HepG2 (cell line): ENCODE results near the gene MRPL58. TPM values are rescaled to one million over a fixed set of nuclear protein-coding genes. Genes with fewer than 3 reads are reported as not detected.

Source experiments
- ATAC-seq: fragments of 200-7000 bp; cut with Tn5 transposase; 3 replicates; pipeline ENCODE4 v1.9.1; 2020; ENCODE audit warnings: mild to moderate bottlenecking, moderate library complexity
- BruUV-seq: library from RNA; stranded (reverse); fragments of 400-500 nt; replicated peaks from 2 replicates; lab custom pipeline; 2021; lab: Mats Ljungman, UMichigan
- CTCF ChIA-PET: fragments of 300-600 bp; formaldehyde crosslinking; extraction: SDS; loops from one replicate; lab custom pipeline; 2021; ENCODE audit warnings: low total read pairs, inconsistent platforms, low intra/inter-chr PET ratio; lab: Yijun Ruan, JAX
- POLR2A ChIA-PET: fragments of 350-600 bp; sonication (Branson Sonifier 250); formaldehyde crosslinking; loops from one replicate; lab custom pipeline; 2020; ENCODE audit warnings: antibody characterized with exemption, inconsistent platforms; lab: Yijun Ruan, JAX
- DNase-seq: peaks from one replicate; pipeline ENCODE4 v3.0.0-alpha.2; 2015; ENCODE audit warnings: low spot score
- FAIRE-seq: peaks from 3 replicates; lab custom pipeline; 2011; peaks lifted over from hg19 to GRCh38; lab: Jason Lieb, UNC
- H2AFZ ChIP-seq: one replicate; pipeline ENCODE4 v1.6.1; 2011; ENCODE audit warnings: low read length, inconsistent platforms
- H3K27ac ChIP-seq: fragments of 300-600 bp; 3 replicates; pipeline ENCODE4 v1.8.0; 2011; ENCODE audit warnings: mixed run types, mild to moderate bottlenecking, mixed read lengths, low read length, inconsistent platforms; ENCODE audit not compliant: insufficient read depth; ENCODE audit errors: extremely low read length
- H3K27me3 ChIP-seq, 2 experiments: fragments of 200-600 bp in 1 of 2; 2 replicates in 1 of 2; 3 replicates in 1 of 2; pipeline versions ENCODE4 v1.6.0 to v1.8.0; 2011; ENCODE audit warnings: low read length in 2 of 2, mild to moderate bottlenecking in 2 of 2, moderate library complexity in 2 of 2, inconsistent platforms in 1 of 2; ENCODE audit not compliant: insufficient read depth in 2 of 2, control insufficient read depth in 1 of 2
- H3K36me3 ChIP-seq, 2 experiments: fragments of 200-600 bp in 1 of 2; replicated peaks in 1 of 2; 2 replicates in 1 of 2; 3 replicates in 1 of 2; pipeline versions ENCODE4 v1.5.1 to v1.8.0; 2011; ENCODE audit warnings: low read length in 2 of 2, inconsistent platforms in 1 of 2; ENCODE audit not compliant: insufficient read depth in 2 of 2, control insufficient read depth in 1 of 2
- H3K4me1 ChIP-seq: 2 replicates; pipeline ENCODE4 v1.5.1; 2012; ENCODE audit warnings: low read length, inconsistent platforms; ENCODE audit not compliant: insufficient read depth
- H3K4me2 ChIP-seq: 2 replicates; pipeline ENCODE4 v1.6.0; 2011; ENCODE audit warnings: low read depth, low read length, inconsistent platforms
- H3K4me3 ChIP-seq, 3 experiments: fragments of 200-600 bp in 1 of 3; sonication (generic), shearing (Covaris generic) in 1 of 3; replicated peaks in 1 of 3; 2 replicates each; pipeline ENCODE4 v1.5.1; 2011 to 2016; ENCODE audit warnings: low read length in 3 of 3, inconsistent platforms in 2 of 3, low read depth in 2 of 3, mild to moderate bottlenecking in 2 of 3, control low read depth in 1 of 3, mixed read lengths in 1 of 3; ENCODE audit not compliant: insufficient read depth in 1 of 3
- H3K79me2 ChIP-seq: one replicate; pipeline ENCODE4 v1.6.1; 2011; ENCODE audit warnings: low read length, inconsistent platforms; ENCODE audit not compliant: insufficient read depth
- H3K9ac ChIP-seq: 2 replicates; pipeline ENCODE4 v1.6.0; 2011; ENCODE audit warnings: mild to moderate bottlenecking, low read depth, low read length, inconsistent platforms; ENCODE audit not compliant: insufficient read depth
- H3K9me3 ChIP-seq: 2 replicates; pipeline ENCODE4 v1.5.1; 2012; ENCODE audit warnings: mild to moderate bottlenecking, low read length
- H4K20me1 ChIP-seq: 2 replicates; pipeline ENCODE4 v1.6.0; 2011; ENCODE audit warnings: inconsistent platforms, mild to moderate bottlenecking, low read length, moderate library complexity; ENCODE audit not compliant: insufficient read depth
- HIVEP1 ChIP-seq: sonication (generic); formaldehyde crosslinking; IDR thresholded peaks from 2 replicates; pipeline ENCODE4 v1.4.0; 2020; ENCODE audit warnings: mild to moderate bottlenecking, missing genetic modification reagents
- HMGA1 ChIP-seq: sonication (generic); formaldehyde crosslinking; conservative IDR thresholded peaks from 2 replicates; pipeline ENCODE4 v1.4.0; 2020; ENCODE audit warnings: missing genetic modification reagents
- HOXA5 ChIP-seq: sonication (generic); formaldehyde crosslinking; IDR thresholded peaks from 2 replicates; pipeline ENCODE4 v1.4.0; 2020; ENCODE audit warnings: missing genetic modification reagents
- KAT8 ChIP-seq: IDR thresholded peaks from 2 replicates; pipeline ENCODE4 v1.6.1; 2016; ENCODE audit warnings: missing genetic modification reagents, missing compliant biosample characterization
- KDM2A ChIP-seq: sonication (generic); formaldehyde crosslinking; IDR thresholded peaks from 2 replicates; pipeline ENCODE4 v1.4.0; 2020; ENCODE audit warnings: low read depth, missing genetic modification reagents, borderline replicate concordance
- NCOR1 ChIP-seq: fragments of 200-600 bp; sonication (generic); IDR thresholded peaks from 2 replicates; pipeline ENCODE4 v1.7.0; 2017; ENCODE audit warnings: antibody characterized with exemption, low read length, borderline replicate concordance
- RBAK ChIP-seq: sonication (generic); formaldehyde crosslinking; IDR thresholded peaks from 2 replicates; pipeline ENCODE4 v1.5.1; 2020; ENCODE audit warnings: mild to moderate bottlenecking, missing genetic modification reagents
- RBM39 ChIP-seq: fragments of 200-400 bp; formaldehyde crosslinking; IDR thresholded peaks from one replicate; pipeline ENCODE4 v1.6.1; 2018; ENCODE audit warnings: antibody characterized with exemption, mild to moderate bottlenecking, low read depth, low read length; ENCODE audit not compliant: poor library complexity, severe bottlenecking
- RFX3 ChIP-seq: IDR thresholded peaks from 2 replicates; pipeline ENCODE4 v1.6.1; 2016; ENCODE audit warnings: missing biosample characterization, missing genetic modification reagents
- RFX5 ChIP-seq: IDR thresholded peaks from 2 replicates; pipeline ENCODE4 v1.6.1; 2011; ENCODE audit warnings: low read depth, low read length, improper control_type of control experiment
- SNAPC2 ChIP-seq: sonication (generic); formaldehyde crosslinking; IDR thresholded peaks from 2 replicates; pipeline ENCODE4 v1.8.1; 2022; ENCODE audit warnings: mild to moderate bottlenecking, missing genetic modification reagents
- TEAD3 ChIP-seq: optimal IDR thresholded peaks from 2 replicates; pipeline ENCODE3; 2016; ENCODE audit warnings: borderline replicate concordance
- ZNF207 ChIP-seq: fragments of 450-650 bp; IDR thresholded peaks from 2 replicates; pipeline ENCODE4 v1.6.1; 2016; ENCODE audit warnings: antibody characterized with exemption, borderline replicate concordance
- ZNF235 ChIP-seq: sonication (generic); formaldehyde crosslinking; IDR thresholded peaks from 2 replicates; pipeline ENCODE4 v1.8.1; 2023; ENCODE audit warnings: mild to moderate bottlenecking, missing genetic modification reagents, borderline replicate concordance
- ZNF3 ChIP-seq: IDR thresholded peaks from 2 replicates; pipeline ENCODE4 v1.7.0; 2017; ENCODE audit warnings: inconsistent platforms
- ZNF430 ChIP-seq: sonication (generic); formaldehyde crosslinking; IDR thresholded peaks from 2 replicates; pipeline ENCODE4 v1.9.0; 2021; ENCODE audit warnings: mild to moderate bottlenecking, missing genetic modification reagents
- ZNF44 ChIP-seq: sonication (generic); formaldehyde crosslinking; IDR thresholded peaks from 2 replicates; pipeline ENCODE4 v1.5.1; 2020; ENCODE audit warnings: mild to moderate bottlenecking, missing genetic modification reagents
- ZNF616 ChIP-seq: sonication (generic); formaldehyde crosslinking; IDR thresholded peaks from 2 replicates; pipeline ENCODE4 v1.5.0; 2020; ENCODE audit warnings: low read depth, mild to moderate bottlenecking, missing genetic modification reagents
- ZNF749 ChIP-seq: sonication (generic); formaldehyde crosslinking; IDR thresholded peaks from 2 replicates; pipeline ENCODE4 v1.8.0; 2022; ENCODE audit warnings: mild to moderate bottlenecking, missing genetic modification reagents, moderate library complexity, borderline replicate concordance
- ZSCAN12 ChIP-seq: sonication (generic); formaldehyde crosslinking; IDR thresholded peaks from 2 replicates; pipeline ENCODE4 v1.9.0; 2021; ENCODE audit warnings: mild to moderate bottlenecking, missing genetic modification reagents
- WGBS: methylation state at CpG from one replicate; pipeline ENCODE4 v1.1.6; 2017; ENCODE audit warnings: low lambda C conversion rate; 5-methylcytosine and 5-hydroxymethylcytosine counted together
- in situ Hi-C: cut with HindIII; loops from 2 replicates; pipeline ENCODE4 v1.10.0; 2017; ENCODE audit warnings: low pct_unique_long_range_greater_than_20kb; ENCODE audit not compliant: extremely low pct_ligation_motif_present
- intact Hi-C: fragments of 100-400 bp; cut with micrococcal nuclease; formaldehyde crosslinking; loops from one replicate; pipeline ENCODE4 v1.10.0; 2022; ENCODE audit not compliant: unreplicated experiment
- polyA plus RNA-seq, 8 experiments: library from polyadenylated mRNA; depleted of rRNA in 3 of 8; stranded (reverse) in 7 of 8; unstranded in 1 of 8; fragments of >200 nt; fragmentation: Illumina TruSeq in 4 of 8; extraction: Trizol in 4 of 8; gene quantifications; 2 replicates each; pipeline versions ENCODE4 v1.2.1 to v1.2.3, GENCODE V29; 2011 to 2016; ENCODE audit warnings: low read depth in 4 of 8, missing spikeins in 1 of 8, mixed read lengths in 1 of 8; ENCODE audit not compliant: insufficient read depth in 1 of 8
- total RNA-seq, 5 experiments: library from RNA; depleted of rRNA; stranded (reverse); fragments of >200 nt; fragmentation: Illumina TruSeq; extraction: Trizol; gene quantifications; 2 replicates each; pipeline ENCODE4 v1.2.3, GENCODE V29; 2016; ENCODE audit warnings: low read depth in 1 of 5
- TF ChIP-seq, protein P1 (sequence below): IDR thresholded peaks from 2 replicates; pipeline ENCODE4 v1.6.1; 2016
- TF ChIP-seq, protein P2 (sequence below): fragments of 450-650 bp; IDR thresholded peaks from 2 replicates; pipeline ENCODE4 v1.6.1; 2016
- TF ChIP-seq, protein P3 (sequence below): sonication (generic); formaldehyde crosslinking; IDR thresholded peaks from 2 replicates; pipeline ENCODE4 v1.5.1; 2020; ENCODE audit warnings: mild to moderate bottlenecking, moderate library complexity, missing genetic modification reagents

The MRPL58 gene
- total and polyA plus RNA-seq, 2 of the 13 experiments (the other 11 are each of a cell fraction or from before 2014, with no cell fraction given): 44.9 to 68.9 TPM

DNA sequence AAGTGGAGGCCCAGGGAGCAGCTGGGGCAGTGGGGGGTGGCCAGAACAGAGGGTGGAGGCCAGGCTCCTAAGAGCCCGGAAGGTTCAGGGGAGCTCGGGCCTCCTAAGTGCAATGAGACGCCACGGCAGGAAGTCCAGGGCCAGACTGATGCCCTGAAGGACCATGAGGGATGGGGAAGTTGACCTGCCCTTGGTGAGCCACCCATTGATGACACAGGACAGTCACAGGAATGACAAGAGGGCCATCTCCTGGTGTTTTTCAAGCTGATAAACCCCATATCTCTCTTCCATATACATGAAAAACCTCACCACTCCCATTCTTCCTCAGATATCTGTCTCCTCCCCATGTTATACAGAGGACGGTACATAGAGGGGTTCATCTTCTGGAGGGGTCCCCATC lies 5.8 kb upstream of the MRPL58 start:
- intact Hi-C loops (loop anchor here (1.0 kb wide), 1 partner anchor 45 kb away; no protein-coding TSS in a partner anchor), in situ Hi-C loops (loop anchor here (5.0 kb wide), 2 partner anchors 44 to 89 kb away; no protein-coding TSS in a partner anchor)
- Histone ChIP-seq H4K20me1 (no peaks in the 10 kb centered on the region), H3K4me2 (no peak overlapping the region), H3K9me3 (no peaks in the 10 kb centered on the region), H3K79me2 (no peaks in the 10 kb centered on the region), H3K4me1 (peaks cover 12% of the 10 kb centered on the region), H3K9ac (no peak overlapping the region), H3K27me3 (no peaks in the 10 kb centered on the region; a peak in 1 of 5 replicates), H2AFZ (no peak overlapping the region), H3K27ac (no peak overlapping the region), H3K4me3 (no peak overlapping the region), H3K36me3 (peaks cover 0 to 2% of the 10 kb centered on the region in 2 experiments; a peak in 2 of 5 replicates)
- 29% methylated on average over 5 of the region's 5 CpGs for WGBS
- peak; percentile 69 for DNase-seq
- ATAC-seq: peak; percentile 70
- no TSS peak for BruUV-seq
- ChIA-PET POLR2A (interaction anchor here (0.6 to 1.3 kb wide), 2 partner anchors 15 to 45 kb away, joined by 3 read pairs; no protein-coding TSS in a partner anchor), CTCF (interaction anchor here (2.4 kb wide), 1 partner anchor 45 kb away, joined by 44 read pairs; no protein-coding TSS in a partner anchor)
- peak; percentile 93 for FAIRE-seq
- TF ChIP-seq, protein P1, sequence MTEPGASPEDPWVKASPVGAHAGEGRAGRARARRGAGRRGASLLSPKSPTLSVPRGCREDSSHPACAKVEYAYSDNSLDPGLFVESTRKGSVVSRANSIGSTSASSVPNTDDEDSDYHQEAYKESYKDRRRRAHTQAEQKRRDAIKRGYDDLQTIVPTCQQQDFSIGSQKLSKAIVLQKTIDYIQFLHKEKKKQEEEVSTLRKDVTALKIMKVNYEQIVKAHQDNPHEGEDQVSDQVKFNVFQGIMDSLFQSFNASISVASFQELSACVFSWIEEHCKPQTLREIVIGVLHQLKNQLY: no peak
- TF ChIP-seq HOXA5 (CRISPR knock-in tag) (no peak), RFX3 (no peak), HIVEP1 (no peak), ZNF3 (CRISPR knock-in tag) (no peak), ZNF207 (no peak), RBM39 (no peak), ZNF430 (CRISPR knock-in tag) (no peak), ZNF749 (CRISPR knock-in tag) (no peak), SNAPC2 (CRISPR knock-in tag) (no peak), NCOR1 (no peak), ZNF235 (CRISPR knock-in tag) (no peak), KDM2A (no peak), RBAK (no peak), RFX5 (no peak), ZNF616 (no peak), KAT8 (CRISPR knock-in tag) (no peak), HMGA1 (CRISPR knock-in tag) (no peak), ZNF44 (CRISPR knock-in tag) (no peak), TEAD3 (CRISPR knock-in tag) (peak; percentile 51), ZSCAN12 (CRISPR knock-in tag) (no peak)
- TF ChIP-seq, protein P2, sequence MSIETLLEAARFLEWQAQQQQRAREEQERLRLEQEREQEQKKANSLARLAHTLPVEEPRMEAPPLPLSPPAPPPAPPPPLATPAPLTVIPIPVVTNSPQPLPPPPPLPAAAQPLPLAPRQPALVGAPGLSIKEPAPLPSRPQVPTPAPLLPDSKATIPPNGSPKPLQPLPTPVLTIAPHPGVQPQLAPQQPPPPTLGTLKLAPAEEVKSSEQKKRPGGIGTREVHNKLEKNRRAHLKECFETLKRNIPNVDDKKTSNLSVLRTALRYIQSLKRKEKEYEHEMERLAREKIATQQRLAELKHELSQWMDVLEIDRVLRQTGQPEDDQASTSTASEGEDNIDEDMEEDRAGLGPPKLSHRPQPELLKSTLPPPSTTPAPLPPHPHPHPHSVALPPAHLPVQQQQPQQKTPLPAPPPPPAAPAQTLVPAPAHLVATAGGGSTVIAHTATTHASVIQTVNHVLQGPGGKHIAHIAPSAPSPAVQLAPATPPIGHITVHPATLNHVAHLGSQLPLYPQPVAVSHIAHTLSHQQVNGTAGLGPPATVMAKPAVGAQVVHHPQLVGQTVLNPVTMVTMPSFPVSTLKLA: no peak
- TF ChIP-seq, protein P3, sequence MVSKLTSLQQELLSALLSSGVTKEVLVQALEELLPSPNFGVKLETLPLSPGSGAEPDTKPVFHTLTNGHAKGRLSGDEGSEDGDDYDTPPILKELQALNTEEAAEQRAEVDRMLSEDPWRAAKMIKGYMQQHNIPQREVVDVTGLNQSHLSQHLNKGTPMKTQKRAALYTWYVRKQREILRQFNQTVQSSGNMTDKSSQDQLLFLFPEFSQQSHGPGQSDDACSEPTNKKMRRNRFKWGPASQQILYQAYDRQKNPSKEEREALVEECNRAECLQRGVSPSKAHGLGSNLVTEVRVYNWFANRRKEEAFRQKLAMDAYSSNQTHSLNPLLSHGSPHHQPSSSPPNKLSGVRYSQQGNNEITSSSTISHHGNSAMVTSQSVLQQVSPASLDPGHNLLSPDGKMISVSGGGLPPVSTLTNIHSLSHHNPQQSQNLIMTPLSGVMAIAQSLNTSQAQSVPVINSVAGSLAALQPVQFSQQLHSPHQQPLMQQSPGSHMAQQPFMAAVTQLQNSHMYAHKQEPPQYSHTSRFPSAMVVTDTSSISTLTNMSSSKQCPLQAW (CRISPR knock-in tag): no peak
